Esophagus squamous epithelium (tissue), 4 donors: ENCODE results near the gene TMOD2.

Experiments
- POLR2A ChIP-seq, 4 donors: fragments of 450-650 bp; IDR thresholded peaks; one replicate each; pipeline ENCODE4 v1.6.1; 2017; ENCODE audit warnings: antibody characterized with exemption in 4 of 4, mild to moderate bottlenecking in 4 of 4, moderate library complexity in 3 of 4
- TF ChIP-seq, protein P1 (sequence below), 6 experiments: fragments of 450-650 bp in 4 of 6; fragments of 200-600 bp in 2 of 6; sonication (generic) in 2 of 6; IDR thresholded peaks; one replicate each; pipeline ENCODE4 v1.5.1; 2016 to 2019; ENCODE audit warnings: antibody characterized with exemption in 6 of 6, mild to moderate bottlenecking in 4 of 6, moderate library complexity in 4 of 6

DNA sequence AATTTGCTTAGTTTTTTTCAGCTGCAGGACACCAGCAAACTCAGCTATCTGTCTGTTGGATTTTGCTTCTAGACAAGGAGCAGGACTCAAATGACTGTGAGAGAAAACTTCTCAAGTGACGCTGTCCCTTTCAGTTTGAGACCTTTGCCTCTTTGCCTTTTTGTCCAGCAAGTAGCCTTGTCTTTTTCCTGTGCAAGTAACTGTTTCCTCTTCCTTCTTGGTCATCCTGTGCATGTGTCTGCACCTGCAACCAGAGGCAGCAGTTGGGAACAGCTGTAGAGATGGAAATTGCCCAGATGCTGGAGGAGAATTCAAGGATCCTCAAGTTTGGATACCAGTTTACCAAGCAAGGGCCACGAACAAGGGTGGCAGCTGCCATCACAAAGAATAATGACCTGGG lies 54.7 kb downstream of the TMOD2 start:
- TF ChIP-seq, protein P1, sequence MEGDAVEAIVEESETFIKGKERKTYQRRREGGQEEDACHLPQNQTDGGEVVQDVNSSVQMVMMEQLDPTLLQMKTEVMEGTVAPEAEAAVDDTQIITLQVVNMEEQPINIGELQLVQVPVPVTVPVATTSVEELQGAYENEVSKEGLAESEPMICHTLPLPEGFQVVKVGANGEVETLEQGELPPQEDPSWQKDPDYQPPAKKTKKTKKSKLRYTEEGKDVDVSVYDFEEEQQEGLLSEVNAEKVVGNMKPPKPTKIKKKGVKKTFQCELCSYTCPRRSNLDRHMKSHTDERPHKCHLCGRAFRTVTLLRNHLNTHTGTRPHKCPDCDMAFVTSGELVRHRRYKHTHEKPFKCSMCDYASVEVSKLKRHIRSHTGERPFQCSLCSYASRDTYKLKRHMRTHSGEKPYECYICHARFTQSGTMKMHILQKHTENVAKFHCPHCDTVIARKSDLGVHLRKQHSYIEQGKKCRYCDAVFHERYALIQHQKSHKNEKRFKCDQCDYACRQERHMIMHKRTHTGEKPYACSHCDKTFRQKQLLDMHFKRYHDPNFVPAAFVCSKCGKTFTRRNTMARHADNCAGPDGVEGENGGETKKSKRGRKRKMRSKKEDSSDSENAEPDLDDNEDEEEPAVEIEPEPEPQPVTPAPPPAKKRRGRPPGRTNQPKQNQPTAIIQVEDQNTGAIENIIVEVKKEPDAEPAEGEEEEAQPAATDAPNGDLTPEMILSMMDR (IDR thresholded peaks at IDR 0.05): no peak
- TF ChIP-seq POLR2A (IDR thresholded peaks at IDR 0.05): no peak
